GM18909 (cell line): ENCODE data around the gene THBD.

ENCODE experiments used
- ATAC-seq: cut with Tn5 transposase; IDR thresholded peaks from one replicate; pipeline ENCODE4 v1.9.1; 2021; ENCODE audit warnings: mild to moderate bottlenecking; ENCODE audit not compliant: unreplicated experiment, poor library complexity

The THBD gene

DNA sequence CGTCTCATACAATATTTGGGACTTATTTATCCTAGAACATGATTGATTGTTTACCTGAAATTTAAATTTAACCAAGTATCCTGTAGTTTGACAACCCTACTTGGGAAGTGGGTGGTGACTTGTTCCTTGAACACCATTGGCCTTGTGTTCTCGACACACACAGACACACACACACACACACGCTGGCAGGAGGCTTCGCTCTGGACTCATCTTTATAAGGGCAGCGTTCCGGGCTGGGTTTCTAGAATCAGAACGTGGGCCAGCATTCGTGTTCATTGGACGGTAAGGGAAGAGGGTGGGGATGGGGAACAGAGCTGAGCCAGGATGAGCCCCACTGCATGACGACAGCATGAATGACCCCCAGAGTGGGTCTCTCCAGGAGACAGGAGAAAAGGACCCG, 30.5 kb downstream of the THBD start:
- no peak for ATAC-seq

DNA sequence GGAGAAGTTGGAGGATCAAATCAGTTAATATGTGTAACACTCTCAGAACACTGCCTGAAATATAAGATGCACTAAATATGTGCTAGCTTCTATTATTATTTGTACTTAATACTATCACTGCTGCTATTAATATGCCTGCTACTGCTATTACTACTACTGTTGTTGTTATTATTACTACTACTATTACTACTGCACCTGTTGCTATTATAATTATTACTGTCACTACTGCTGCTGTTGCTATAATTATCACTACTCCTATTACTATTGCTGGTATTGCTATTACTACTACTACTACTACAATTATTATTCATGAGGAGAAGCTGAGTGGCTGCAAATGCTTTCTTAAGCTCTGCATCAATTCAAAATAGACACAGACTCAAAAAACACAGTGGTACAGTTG, 31.0 kb downstream of the THBD start:
- no peak for ATAC-seq

DNA sequence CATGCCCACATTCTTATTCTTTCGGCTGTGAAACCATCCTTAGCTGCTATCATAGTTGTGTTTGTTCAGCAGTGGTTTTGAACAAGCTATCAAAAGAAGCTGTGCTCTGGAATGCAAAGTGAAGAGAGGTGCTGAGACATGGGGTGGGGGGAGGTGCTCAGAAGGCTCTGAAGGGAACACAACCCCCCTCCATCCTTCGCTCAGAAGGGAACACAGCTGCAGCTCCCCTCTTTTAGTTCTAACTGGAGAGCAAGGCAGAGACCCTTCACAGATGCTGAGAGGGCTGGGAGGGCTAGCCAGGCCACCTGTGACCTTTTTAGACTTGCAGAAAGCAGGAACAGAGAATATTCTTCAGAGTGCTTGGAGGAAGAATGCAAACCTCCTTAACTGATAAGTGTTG, 32.0 kb downstream of the THBD start:
- ATAC-seq = no peak

DNA sequence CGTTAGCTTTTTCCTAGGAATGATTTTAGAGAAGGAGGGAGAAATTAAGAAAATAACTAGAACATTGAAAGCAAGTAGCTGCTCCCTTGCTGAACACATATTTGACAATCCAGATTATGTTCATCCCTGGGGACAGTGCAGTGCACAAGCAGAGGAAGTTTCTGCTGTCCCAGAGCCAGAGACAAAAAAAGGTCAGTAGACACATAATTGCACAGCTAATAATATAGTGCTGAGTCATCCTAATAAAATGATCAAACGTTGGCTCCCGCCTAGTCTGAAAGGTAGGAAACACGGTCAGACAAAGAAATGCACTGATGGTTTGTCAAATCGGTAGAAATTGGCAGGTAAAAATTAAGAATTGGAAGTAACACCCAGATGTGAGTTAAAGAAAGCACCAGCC, 36.0 kb downstream of the THBD start:
- no peak for ATAC-seq

DNA sequence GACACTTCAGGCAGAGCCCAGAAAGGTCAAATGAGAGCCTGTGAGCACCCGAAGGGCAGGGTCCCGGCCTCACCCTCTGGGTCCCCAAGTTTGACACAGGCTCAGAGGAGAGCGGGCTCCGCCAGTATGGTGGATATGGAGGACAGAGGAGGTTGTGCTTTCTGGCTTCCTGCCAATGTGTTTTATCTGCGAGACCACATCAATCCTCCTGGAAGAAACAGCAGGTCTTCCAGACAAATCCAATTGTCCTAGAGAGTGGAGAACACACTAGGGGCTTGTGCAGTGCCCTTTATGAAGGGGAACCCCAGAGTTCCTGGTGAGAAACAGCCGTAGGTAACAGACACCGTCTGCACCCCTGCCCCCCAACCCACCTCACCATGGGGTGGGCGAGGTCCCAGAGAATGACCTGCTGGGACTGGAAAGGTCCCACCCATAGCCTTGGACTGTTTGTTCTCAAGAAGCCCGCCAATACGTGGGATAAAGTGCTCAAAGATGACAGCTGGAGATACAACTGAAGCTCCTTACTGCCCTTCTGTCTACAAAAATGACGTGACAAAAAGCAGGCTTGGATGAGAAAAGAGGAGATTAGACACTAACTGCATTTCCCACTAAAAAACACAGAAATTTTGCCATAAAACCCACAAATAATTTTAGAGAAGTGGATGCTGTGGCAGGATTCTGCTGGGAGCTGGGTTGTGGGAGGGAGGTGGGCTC, 38.3 kb downstream of the THBD start:
- no peak for ATAC-seq

DNA sequence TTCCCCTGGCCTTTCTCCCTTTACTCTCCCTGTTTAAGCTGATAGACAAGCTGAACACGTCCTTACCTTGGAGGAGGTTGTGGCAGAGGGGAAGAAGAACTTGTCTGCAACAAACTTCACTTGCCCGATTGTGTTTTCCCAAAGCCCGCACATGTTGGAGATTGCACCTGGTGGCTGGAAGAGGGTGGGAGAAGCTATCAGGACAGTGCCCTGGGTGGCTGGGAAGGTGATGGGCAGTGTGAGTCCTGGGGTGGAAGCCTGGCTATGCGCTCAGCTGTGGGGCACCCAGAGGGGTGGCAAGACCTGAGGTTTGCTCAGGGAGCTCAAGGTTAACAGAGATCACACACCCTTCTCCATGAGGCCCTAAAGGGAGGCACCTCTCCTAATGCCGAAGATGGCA, 39.4 kb downstream of the THBD start:
- ATAC-seq = no peak

DNA sequence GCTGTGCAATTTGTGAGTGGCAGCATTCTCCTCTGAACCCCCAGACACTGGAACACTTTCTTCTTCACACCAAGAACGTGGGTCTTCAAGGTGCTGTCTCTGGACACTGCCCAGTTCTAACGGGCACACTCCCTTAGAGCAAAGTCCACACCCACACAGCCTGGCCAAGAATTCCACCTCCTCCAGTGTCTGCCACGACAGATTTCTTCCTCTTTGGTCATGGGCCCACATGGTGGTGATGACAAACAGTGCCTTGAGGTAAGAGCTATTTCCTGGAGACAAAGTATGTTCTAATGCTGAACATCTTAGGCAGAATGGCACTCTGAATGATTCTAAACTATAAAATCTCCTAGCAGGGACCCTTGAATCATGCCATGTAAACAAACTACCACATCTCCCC, 39.8 kb downstream of the THBD start:
- no peak for ATAC-seq

DNA sequence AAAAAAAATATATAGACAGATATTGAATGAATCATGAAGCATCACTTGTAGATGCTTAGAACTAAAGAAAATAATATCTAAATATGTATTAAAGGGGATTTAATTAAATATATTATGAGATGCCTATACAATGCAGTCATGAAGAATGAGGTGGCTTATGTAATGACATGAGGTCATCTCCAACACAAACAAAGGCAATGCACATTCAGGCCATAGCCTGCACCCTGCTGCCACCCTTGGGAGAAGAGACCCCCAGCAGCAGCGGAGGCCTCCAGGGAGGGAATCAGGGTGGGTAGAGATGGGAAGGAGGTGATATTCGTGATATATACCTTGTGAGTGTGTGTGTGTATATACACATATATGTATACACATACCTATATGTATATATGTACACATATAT, 40.8 kb downstream of the THBD start:
- no peak for ATAC-seq

DNA sequence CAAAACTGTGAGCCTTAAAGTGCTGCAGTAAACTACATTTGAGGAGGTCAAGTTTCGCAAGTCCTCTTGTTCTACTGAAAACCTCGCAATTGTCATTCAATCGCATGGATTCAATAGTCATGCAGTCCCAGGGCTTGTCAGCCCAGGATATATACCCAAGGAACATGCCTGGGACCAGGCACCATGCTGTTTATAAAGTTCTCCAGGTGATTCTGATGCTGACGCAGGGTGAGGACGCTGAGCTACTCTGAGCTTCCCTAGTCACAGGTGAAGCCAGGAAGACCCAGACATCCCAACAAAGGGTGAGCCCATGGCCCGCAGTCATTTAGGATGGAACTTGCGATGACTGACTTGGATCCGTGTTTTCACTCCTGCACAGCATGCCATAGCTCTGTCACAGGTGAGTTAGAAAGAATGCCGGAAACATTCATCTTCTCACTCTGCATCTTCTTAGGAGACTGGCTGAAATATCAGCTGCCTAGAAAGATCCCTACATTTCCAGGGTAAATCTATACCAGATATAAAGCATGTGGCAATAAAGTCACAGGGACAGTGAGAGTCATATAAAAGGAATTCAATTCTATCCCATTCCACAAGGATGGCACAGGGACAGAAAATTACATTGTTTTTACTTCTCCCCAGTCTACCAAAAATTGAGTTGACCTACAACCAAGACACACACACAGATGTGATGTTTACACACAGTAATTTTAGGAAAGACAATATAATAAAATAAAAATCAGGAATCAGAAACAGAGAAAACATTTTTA, 41.4 kb downstream of the THBD start:
- ATAC-seq = no peak

DNA sequence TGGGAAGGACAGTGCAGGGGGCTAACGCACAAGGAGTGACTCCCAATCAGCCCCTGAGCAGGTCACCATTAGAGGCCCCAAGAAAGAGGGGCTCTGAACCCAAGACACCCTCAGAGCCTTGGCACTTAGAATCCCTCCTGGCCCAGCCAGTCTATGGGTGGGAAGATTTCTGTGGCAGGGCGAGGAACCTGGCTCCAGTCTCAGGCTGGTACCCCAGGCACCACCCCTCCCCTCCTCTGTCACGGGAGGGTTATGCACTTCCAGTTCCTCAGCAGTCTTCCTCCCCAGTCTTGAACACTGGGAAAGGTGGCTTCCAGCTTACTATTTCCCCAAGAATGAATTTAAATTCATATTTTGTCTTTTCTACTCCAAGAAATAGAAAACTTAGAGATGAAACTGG, 42.0 kb downstream of the THBD start:
- no peak for ATAC-seq

DNA sequence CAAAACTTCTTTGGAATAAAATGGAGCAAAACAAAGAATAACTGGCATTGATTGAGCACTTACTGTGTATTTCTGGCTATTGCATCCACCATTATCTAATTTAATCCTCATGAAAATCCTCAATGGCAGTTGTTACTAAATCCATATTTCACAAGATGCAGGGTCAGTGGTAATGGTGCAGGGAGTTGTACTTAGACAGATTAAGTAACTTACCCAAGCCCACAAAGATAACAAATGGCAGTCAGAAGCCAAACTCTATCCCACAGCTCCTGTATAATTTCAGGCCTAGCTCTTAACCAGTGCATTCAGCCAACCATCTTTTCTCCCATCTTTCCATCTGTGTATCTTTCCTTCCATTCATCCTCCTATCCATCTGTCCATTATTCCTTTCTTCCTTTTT, 43.7 kb downstream of the THBD start:
- no peak for ATAC-seq

DNA sequence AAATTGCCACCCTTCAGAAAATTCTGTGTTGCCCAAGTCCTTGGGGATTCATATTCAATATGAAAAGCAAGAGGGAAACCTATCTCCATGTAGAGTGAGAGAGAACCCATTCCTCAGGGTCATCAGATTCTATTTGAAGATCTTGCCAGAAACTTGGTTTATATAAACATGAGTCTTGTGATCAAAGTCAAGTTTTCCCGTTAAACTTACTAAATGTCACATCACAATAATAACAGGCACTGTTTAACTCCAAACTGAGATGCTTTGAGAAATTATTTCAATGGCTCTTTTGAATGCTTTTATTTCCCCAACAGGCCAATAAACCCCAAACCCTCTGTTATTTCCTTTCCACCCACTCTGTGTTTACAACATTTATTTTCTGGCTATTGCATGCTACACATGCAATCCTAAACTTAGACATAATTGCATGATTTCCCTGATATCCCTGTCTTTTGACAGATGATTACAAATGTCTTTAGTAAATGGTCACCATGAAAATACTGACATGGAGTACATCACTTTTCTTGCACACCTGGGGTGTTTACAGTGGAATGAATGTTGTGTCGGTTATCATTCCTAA, 45.5 kb downstream of the THBD start:
- ATAC-seq = no peak

DNA sequence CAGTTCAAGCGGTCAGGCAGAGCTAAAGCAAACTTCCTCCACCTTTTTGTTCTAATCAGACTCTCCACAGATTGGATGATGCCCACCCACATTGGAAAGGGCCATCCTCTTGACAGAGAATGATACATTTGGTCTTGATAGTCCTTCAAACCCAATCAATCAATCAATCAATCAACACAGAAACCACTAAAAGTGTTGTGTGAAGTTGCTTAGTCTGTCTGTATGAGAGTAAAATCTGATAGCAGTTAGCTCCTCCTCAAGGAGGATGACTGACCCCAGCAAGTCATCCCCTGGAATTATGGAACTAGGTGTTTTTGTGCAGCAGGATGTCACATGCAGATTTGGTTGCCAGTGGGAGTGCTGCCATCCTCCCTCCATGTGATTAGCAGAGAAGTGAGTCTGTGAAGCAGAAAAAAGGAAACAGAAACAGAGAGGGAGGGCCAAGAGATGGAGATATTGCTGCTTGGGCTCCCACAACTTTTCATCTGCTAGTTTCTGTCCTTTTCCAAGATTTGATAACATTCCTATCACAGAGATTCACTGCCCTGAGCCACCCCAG, 46.3 kb downstream of the THBD start:
- ATAC-seq = no peak

DNA sequence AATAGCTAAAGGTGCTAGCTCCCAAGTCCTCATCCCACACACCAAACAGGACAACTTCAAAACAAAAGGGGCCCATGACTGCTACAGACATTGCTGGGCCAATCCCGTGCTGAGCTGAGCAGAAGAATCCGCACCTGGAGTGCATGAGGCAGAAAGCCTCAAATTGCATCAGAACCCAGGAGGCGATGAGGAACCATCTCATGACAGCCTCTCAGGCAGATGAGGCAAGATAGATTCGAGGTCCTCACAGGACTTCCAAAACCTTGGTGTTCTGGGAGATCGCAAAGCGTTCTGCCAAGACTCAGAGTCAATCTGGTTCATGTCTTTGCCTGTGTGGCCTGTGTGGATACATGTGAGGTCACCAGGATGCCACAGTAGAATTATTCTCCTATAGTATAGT, 47.2 kb downstream of the THBD start:
- no peak for ATAC-seq

DNA sequence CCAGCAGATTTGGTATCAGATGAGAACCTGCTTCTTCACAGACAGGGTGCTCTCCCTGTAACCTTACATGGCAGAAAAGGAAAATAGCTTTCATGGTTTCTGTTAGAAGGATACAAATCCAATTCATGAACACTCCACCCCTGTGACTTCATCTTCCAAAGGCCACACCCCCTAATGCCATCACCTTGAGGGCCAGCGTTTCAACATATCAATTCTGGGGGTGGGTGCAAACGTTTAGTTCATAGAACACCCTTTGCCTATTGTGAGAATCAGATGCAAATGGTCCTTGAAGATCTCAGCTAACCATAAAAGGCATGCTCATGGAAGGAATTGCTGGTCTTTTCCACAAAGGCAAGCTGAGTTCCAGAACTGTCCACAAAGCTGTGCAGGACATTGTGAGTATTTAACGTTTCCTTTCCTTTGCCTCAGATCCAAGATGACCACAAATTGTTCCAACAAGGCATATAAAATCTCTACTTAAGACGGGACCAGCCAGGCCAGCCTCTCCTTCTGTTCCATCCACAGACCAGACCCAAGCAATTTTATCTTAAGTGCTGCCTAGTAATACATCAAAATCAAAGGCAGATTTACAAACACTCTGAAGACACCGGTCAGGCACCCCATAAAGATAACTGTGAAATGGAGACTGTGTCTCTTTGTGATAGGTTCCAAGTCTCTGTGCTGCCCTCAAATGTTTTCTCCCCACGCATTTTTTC, 49.1 kb downstream of the THBD start:
- ATAC-seq = no peak

DNA sequence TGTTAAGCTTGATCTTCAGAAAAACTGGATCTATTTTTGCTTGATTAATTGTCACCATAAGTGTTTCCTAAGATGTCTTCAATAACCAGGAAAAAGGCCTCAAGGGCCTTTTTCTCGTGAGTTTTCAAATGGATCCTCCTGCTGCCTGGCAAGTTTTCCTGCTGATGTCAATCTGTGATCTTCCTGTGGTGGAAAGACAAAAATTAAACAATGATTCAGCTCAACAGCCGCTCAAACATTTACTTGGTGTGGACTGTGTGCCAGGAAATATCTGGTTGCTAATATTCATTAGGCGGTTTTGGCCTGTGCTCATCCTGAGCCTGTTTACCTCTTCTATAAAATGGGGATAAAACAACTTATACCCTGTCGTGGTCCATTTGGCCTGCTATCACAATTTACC, 49.7 kb downstream of the THBD start:
- ATAC-seq = no peak

DNA sequence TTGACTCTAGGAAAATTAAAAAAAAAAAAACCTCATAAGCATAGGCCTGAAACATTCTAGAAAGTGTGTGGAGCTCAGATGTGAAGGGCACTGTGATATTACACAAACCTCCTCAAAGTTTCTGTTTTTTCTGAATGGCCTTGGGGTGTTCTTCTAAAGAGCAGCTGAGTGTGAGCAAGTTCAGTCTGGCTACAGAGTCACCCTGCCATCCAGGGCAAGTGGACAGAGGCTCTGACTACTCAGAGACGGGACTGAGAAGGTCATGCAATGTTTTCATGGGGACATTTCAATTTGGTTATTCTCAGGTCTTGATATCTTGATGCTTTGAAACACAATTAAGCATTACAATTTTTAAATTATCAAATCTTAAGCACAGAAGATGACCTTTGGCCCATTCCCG, 51.0 kb downstream of the THBD start:
- no peak for ATAC-seq

DNA sequence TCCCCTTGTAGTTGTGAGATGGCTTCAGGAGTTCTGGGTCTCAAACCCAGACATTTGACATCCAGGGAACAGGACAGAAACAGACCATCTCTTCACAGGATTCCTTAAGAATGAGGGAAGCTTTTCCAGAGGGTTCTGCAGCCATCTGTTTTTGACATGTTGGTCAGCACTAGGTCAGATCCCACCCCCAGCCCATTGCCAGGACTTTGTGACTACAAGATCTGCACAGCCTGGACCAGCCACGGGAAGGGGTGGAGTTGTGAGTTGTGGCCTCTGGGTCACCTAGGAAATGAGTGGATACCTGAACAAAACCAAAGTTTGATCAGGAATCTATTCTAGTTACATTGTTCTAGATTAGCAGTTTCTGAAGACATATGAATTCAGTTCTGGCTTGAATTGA, 53.5 kb downstream of the THBD start:
- ATAC-seq = no peak
